ENCODE results near the gene SPATA18.

The SPATA18 gene

GRCh38 chr4:52051213-52051614 lies at the start of gene SPATA18:
TSS of gene SPATA18 (plus strand) at chr4:52051304. CDS start at chr4:52051705, 401 bp downstream.
- DNase-seq (ENCODE audit: low spot score) = no peak

- DNase-seq (ENCODE audit: low spot score) = no peak
Measured at GRCh38 chr4:52001616-52002015, 49.5 kb upstream of the SPATA18 start.

GRCh38 chr4:52004414-52004813 lies 46.7 kb upstream of the SPATA18 start:
- DNase-seq (ENCODE audit: low spot score) = no peak

- no peak for DNase-seq (ENCODE audit: low spot score)
Measured at GRCh38 chr4:52005604-52006273, 45.4 kb upstream of the SPATA18 start.

- no peak for DNase-seq (ENCODE audit: low spot score)
Measured at GRCh38 chr4:52006887-52007286, 44.2 kb upstream of the SPATA18 start.

GRCh38 chr4:52010986-52011385 lies 40.1 kb upstream of the SPATA18 start:
- DNase-seq (ENCODE audit: low spot score) = no peak

- no peak for DNase-seq (ENCODE audit: low spot score)
Measured at GRCh38 chr4:52012651-52013050, 38.5 kb upstream of the SPATA18 start.

GRCh38 chr4:52014903-52015302 lies 36.2 kb upstream of the SPATA18 start:
- no peak for DNase-seq (ENCODE audit: low spot score)

GRCh38 chr4:52015366-52015765 lies 35.7 kb upstream of the SPATA18 start:
- DNase-seq (ENCODE audit: low spot score) = no peak

GRCh38 chr4:52016981-52017380 lies 34.1 kb upstream of the SPATA18 start:
- no peak for DNase-seq (ENCODE audit: low spot score)

GRCh38 chr4:52017814-52018213 lies 33.3 kb upstream of the SPATA18 start:
- no peak for DNase-seq (ENCODE audit: low spot score)

- DNase-seq (ENCODE audit: low spot score) = no peak
Measured at GRCh38 chr4:52019936-52020657, 31.0 kb upstream of the SPATA18 start, which contains the start of gene LRRC66. TSS of gene LRRC66 (minus strand) at chr4:52020363. CDS start at chr4:52017613, 2,750 bp downstream.

- DNase-seq (ENCODE audit: low spot score) = no peak
Measured at GRCh38 chr4:52028970-52029369, 22.1 kb upstream of the SPATA18 start.

GRCh38 chr4:52032005-52032404 lies 19.1 kb upstream of the SPATA18 start:
- no peak for DNase-seq (ENCODE audit: low spot score)

- DNase-seq (ENCODE audit: low spot score) = no peak
Measured at GRCh38 chr4:52035190-52035589, 15.9 kb upstream of the SPATA18 start.

GRCh38 chr4:52036886-52037530 lies 14.1 kb upstream of the SPATA18 start:
- DNase-seq (ENCODE audit: low spot score) = no peak

GRCh38 chr4:52037689-52038102 lies 13.4 kb upstream of the SPATA18 start:
- peak; percentile 59 for DNase-seq (ENCODE audit: low spot score)

- peak; percentile 84 for DNase-seq (ENCODE audit: low spot score)
Measured at GRCh38 chr4:52038103-52038912, 12.8 kb upstream of the SPATA18 start, which contains the start of gene SGCB. TSS of gene SGCB (minus strand) at chr4:52038299. CDS start at chr4:52038259, 40 bp downstream.

GRCh38 chr4:52045028-52045427 lies 6.1 kb upstream of the SPATA18 start:
- DNase-seq (ENCODE audit: low spot score) = no peak

- DNase-seq (ENCODE audit: low spot score) = no peak
Measured at GRCh38 chr4:52049266-52049665, 1.8 kb upstream of the SPATA18 start.

GRCh38 chr4:52051615-52052474 lies 741 bp downstream of the SPATA18 start:
- no peak for DNase-seq (ENCODE audit: low spot score)
